VCaP (cell line): Measurements from ENCODE around the gene RNF31.
A peak's percentile ranks its signal among the peaks of the same experiment; 100 is the strongest.

Experiments
- H3K27ac ChIP-seq: fragments of 450-650 bp; 2 replicates; pipeline ENCODE4 v1.5.1; 2017
- CTCF ChIP-seq: fragments of 450-650 bp; conservative IDR thresholded peaks from 2 replicates; pipeline ENCODE4 v1.5.1; 2017; ENCODE audit warnings: mild to moderate bottlenecking, moderate library complexity

RNF31 gene

GRCh38 chr14:24113801-24114531 lies 33.3 kb upstream of the RNF31 start:
- no peak for TF ChIP-seq CTCF
- H3K27ac ChIP-seq, result peak overlapping the region; percentile 95

- no peak for TF ChIP-seq CTCF
- peak within 1 kb of the TSS; percentile 95 for H3K27ac ChIP-seq
Observed at GRCh38 chr14:24114532-24115421, 32.5 kb upstream of the RNF31 start, which contains the start of the genes DCAF11 and NRL. DCAF11 (plus strand) TSS chr14:24114777; CDS start chr14:24115595, 818 bp downstream. NRL (minus strand) TSS chr14:24114949; CDS start chr14:24082848, 32,101 bp downstream.

GRCh38 chr14:24115422-24116127 lies 31.7 kb upstream of the RNF31 start:
- no peak for TF ChIP-seq CTCF
- H3K27ac ChIP-seq, result peak overlapping the region; percentile 95

GRCh38 chr14:24116128-24116814 lies 31.0 kb upstream of the RNF31 start:
- TF ChIP-seq CTCF, result no peak
- peak overlapping the region; percentile 95; the same call in 1 of the 2 replicates for H3K27ac ChIP-seq

GRCh38 chr14:24117179-24117578 lies 30.1 kb upstream of the RNF31 start:
- no peak for TF ChIP-seq CTCF

GRCh38 chr14:24119691-24120090 lies 27.6 kb upstream of the RNF31 start:
- H3K27ac ChIP-seq, result no peak overlapping the region
- no peak for TF ChIP-seq CTCF

More at GRCh38 chr14:24117179-24117578, 30.1 kb upstream of the RNF31 start:
- no peak overlapping the region for H3K27ac ChIP-seq
